ENCODE measurements around the gene SCYL2. TPM values are rescaled to one million over a fixed set of nuclear protein-coding genes. Genes with fewer than 3 reads are reported as not detected.
"Not testable (repeated sequence)": the region's sequence is repeated elsewhere in the genome, so short reads cannot be mapped to it uniquely, and the experiment has no call there.

The SCYL2 gene
- total and polyA plus RNA-seq, 7 donors, result 17.5 to 97.3 (median 52.4) TPM

DNA sequence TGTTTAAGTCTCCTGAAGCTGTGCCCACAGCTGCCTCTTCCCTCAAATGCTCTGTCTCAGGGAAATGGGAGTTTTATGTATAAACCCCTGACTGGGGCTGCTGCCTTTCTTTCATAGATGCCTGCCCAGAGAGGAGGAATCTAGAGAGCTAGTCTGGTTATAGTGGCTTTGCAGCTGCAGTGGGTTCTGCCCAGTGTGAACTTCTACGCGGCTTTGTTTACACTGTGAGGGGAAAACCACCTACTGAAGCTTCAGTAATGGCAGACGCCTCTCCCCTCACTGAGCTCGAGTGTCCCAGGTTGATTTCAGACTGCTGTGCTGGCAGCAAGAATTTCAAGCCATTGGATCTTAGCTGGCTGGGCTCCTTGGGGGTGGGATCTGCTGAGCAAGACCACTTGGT lies 36.9 kb downstream of the SCYL2 start:
- intact Hi-C loops (cut with DNase I), result no loop called here
- Histone ChIP-seq H3K9me3 (no peaks in the 10 kb centered on the region), H3K36me3 (peaks cover 0 to 46% (median 26%) of the 10 kb centered on the region in 4 donors), H3K27me3 (no peaks in the 10 kb centered on the region), H3K4me1 (no peaks in the 10 kb centered on the region), H3K27ac (no peak overlapping the region), H3K4me3 (no peak overlapping the region)
- 95 to 96% methylated on average over 4 of the region's 4 CpGs for WGBS, 2 donors
- TF ChIP-seq POLR2AphosphoS5 (IDR thresholded peaks at IDR 0.05) (no peak), EP300 (IDR thresholded peaks at IDR 0.05) (no peak), POLR2A (IDR thresholded peaks at IDR 0.05) (no peak)
- TF ChIP-seq, protein P1, sequence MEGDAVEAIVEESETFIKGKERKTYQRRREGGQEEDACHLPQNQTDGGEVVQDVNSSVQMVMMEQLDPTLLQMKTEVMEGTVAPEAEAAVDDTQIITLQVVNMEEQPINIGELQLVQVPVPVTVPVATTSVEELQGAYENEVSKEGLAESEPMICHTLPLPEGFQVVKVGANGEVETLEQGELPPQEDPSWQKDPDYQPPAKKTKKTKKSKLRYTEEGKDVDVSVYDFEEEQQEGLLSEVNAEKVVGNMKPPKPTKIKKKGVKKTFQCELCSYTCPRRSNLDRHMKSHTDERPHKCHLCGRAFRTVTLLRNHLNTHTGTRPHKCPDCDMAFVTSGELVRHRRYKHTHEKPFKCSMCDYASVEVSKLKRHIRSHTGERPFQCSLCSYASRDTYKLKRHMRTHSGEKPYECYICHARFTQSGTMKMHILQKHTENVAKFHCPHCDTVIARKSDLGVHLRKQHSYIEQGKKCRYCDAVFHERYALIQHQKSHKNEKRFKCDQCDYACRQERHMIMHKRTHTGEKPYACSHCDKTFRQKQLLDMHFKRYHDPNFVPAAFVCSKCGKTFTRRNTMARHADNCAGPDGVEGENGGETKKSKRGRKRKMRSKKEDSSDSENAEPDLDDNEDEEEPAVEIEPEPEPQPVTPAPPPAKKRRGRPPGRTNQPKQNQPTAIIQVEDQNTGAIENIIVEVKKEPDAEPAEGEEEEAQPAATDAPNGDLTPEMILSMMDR (IDR thresholded peaks at IDR 0.05), result no peak
- DNase-seq, result no peak

DNA sequence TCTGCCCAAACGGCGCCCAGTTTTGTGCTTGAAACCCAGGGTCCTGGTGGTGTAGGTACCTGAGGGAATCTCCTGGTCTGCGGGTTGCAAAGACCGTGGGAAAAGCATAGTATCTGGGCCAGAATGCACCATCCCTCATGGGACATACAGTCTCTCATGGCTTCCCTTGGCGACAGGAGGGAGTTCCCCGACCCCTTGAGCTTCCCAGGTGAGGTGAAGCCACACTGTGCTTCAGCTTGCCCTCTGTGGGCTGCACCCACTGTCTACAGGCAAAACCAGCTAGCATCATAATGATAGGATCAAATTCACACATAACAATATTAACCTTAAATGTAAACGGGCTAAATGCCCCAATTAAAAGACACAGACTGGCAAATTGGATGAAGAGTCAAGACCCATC lies 37.4 kb downstream of the SCYL2 start:
- H3K4me1 ChIP-seq; H3K27ac ChIP-seq; H3K9me3 ChIP-seq; H3K4me3 ChIP-seq; intact Hi-C loops (cut with DNase I); DNase-seq; H3K27me3 ChIP-seq: not testable (repeated sequence)
- peaks cover 0 to 41% (median 24%) of the 10 kb centered on the region in 4 donors for H3K36me3 ChIP-seq
- 96 to 98% methylated on average over 7 of the region's 7 CpGs for WGBS, 2 donors

DNA sequence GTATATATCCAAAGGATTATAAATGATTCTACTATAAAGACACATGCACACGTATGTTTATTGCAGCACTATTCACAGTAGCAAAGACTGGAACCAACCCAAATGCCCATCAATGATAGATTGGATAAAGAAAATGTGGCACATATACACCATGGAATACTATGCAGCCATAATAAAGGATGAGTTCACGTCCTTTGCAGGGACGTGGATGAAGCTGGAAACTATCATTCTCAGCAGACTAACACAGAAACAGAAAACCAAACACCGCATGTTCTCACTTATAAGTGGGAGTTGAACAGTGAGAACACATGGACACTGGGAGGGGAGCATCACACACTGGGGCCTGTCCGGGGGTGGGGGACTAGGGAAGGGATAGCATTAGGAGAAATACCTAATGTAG lies 41.2 kb downstream of the SCYL2 start:
- 98 to 99% methylated on average over 5 of the region's 5 CpGs for whole genome bisulfite sequencing, 2 donors
- H3K9me3 ChIP-seq; H3K4me3 ChIP-seq; H3K27me3 ChIP-seq; H3K4me1 ChIP-seq; DNase-seq; intact Hi-C loops (cut with DNase I); H3K27ac ChIP-seq: not testable (repeated sequence)
- peaks cover 0 to 48% (median 20%) of the 10 kb centered on the region in 4 donors for H3K36me3 ChIP-seq

DNA sequence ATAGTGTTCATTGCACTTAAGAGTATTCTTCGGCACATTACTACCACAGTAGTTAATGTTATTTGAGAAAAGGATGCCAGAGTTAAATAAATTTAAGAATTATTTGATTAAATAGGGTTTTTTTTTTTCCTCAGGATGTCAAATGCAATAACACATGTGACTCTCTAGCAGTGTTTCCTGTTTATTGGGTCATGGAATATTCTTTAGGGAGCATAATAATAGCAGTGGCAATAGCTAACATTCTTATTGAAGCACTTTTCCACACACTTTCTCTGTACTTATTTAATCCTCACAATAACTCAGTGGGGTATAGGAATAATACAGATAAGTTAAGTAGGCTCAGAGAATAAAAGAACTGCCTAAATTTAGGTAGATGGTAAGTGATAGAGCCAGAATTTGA lies 44.3 kb downstream of the SCYL2 start:
- WGBS, 2 donors, result 88 to 91% methylated on average over 1 of the region's 1 CpG
- H3K36me3 ChIP-seq, result peaks cover 0 to 57% (median 12%) of the 10 kb centered on the region in 4 donors

DNA sequence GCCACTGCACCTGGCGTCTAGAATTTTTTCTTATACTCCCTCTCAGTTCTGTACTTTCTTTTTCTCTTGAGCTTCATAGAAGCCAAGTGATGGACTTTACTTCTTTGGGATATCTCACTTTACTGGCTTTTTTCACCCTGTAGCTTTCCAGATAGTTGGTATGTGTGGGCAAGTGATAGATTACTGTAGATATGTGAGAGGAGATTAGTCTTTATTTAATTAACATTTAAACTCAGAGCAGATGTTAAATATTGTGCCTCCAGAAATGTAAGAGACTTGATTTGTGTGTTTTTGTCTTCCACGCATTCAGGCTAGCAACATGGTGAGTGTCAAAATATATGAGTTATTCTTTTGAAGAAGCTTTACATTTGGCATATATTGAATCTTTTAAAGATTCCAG lies 50.4 kb downstream of the SCYL2 start:
- Histone ChIP-seq H3K36me3 (peaks cover 0 to 89% (median 12%) of the 10 kb centered on the region in 4 donors), H3K27me3 (no peaks in the 10 kb centered on the region), H3K4me3 (no peak overlapping the region), H3K9me3 (no peaks in the 10 kb centered on the region), H3K27ac (no peak overlapping the region), H3K4me1 (no peaks in the 10 kb centered on the region)
- WGBS, 2 donors, result 94% methylated on average over 2 of the region's 2 CpGs
- TF ChIP-seq EP300 (IDR thresholded peaks at IDR 0.05), result no peak
- TF ChIP-seq POLR2A (IDR thresholded peaks at IDR 0.05), result no peak
- TF ChIP-seq, protein P1 (IDR thresholded peaks at IDR 0.05), result no peak
- DNase-seq, result no peak
- intact Hi-C loops (cut with DNase I), result no loop called here

More for the DNA sequence above, 44.3 kb downstream of the SCYL2 start:
- H3K9me3 ChIP-seq, result no peaks in the 10 kb centered on the region
- intact Hi-C loops (cut with DNase I), result no loop called here
- no peak for DNase-seq
- no peaks in the 10 kb centered on the region for H3K4me1 ChIP-seq
- no peaks in the 10 kb centered on the region for H3K27me3 ChIP-seq
- no peak overlapping the region for H3K27ac ChIP-seq
- TF ChIP-seq POLR2AphosphoS5 (IDR thresholded peaks at IDR 0.05) (no peak), EP300 (IDR thresholded peaks at IDR 0.05) (no peak)
- no peak overlapping the region for H3K4me3 ChIP-seq

DNA sequence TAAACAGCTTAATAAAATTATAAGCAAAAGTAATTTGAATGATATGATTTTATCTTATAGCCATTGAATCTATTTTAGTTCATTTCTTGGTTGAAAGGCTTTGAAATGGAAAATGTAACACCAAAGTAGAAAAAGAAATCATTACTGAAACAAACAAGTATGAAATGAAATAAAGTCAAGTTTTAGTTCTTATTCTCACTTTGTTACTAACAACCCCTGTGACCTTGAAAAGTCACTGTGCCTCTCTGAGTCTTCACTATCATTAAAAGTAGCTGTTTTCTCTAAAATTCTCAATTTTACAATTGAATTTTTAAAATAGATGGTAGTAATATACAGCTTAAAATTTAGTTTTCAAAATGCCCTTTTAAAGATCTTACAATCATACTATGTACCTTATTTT lies 57.5 kb downstream of the SCYL2 start:
- no peak overlapping the region for H3K27ac ChIP-seq
- DNase-seq, result no peak
- no peaks in the 10 kb centered on the region for H3K4me1 ChIP-seq
- intact Hi-C loops (cut with DNase I), result no loop called here
- no peaks in the 10 kb centered on the region for H3K27me3 ChIP-seq
- H3K4me3 ChIP-seq, result no peak overlapping the region
- TF ChIP-seq POLR2A (IDR thresholded peaks at IDR 0.05) (no peak), EP300 (IDR thresholded peaks at IDR 0.05) (no peak), POLR2AphosphoS5 (IDR thresholded peaks at IDR 0.05) (no peak)
- TF ChIP-seq, protein P1 (IDR thresholded peaks at IDR 0.05), result no peak
- H3K36me3 ChIP-seq, result peaks cover 0 to 78% (median 4%) of the 10 kb centered on the region in 4 donors
- H3K9me3 ChIP-seq, result no peaks in the 10 kb centered on the region

Data from sigmoid colon (tissue), 7 donors.